SU-DHL-6 (cell line): Measurements from ENCODE around the gene EVI5.

Experiments used
- H2AFZ ChIP-seq: fragments of 200-600 bp; sonication (generic); 2 replicates; pipeline ENCODE4 v1.6.1; 2014; ENCODE audit warnings: low read depth, mild to moderate bottlenecking, moderate library complexity, mixed read lengths, antibody characterized with exemption, low read length; ENCODE audit not compliant: severe bottlenecking
- H3F3A ChIP-seq: fragments of 200-600 bp; shearing (Covaris generic); 2 replicates; pipeline ENCODE4 v1.6.0; 2016; ENCODE audit warnings: antibody characterized with exemption, mild to moderate bottlenecking; ENCODE audit not compliant: insufficient read depth
- H3K27ac ChIP-seq: fragments of 200-600 bp; sonication (generic); 2 replicates; pipeline ENCODE4 v1.5.1; 2016; ENCODE audit warnings: low read depth, mild to moderate bottlenecking, low read length, moderate library complexity, mixed read lengths
- H3K27me3 ChIP-seq: fragments of 200-600 bp; sonication (generic), shearing (Covaris generic); 2 replicates; pipeline ENCODE4 v1.6.0; 2014; ENCODE audit warnings: mild to moderate bottlenecking, low read length
- H3K36me3 ChIP-seq: fragments of 200-600 bp; sonication (generic); 2 replicates; pipeline ENCODE4 v1.6.1; 2014; ENCODE audit warnings: mild to moderate bottlenecking, low read length, mixed read lengths
- H3K4me2 ChIP-seq: fragments of 300-600, 200-600 bp; shearing (Covaris generic), sonication (generic); 2 replicates; pipeline ENCODE4 v1.6.0; 2014; ENCODE audit warnings: low read length, low read depth, mild to moderate bottlenecking; ENCODE audit not compliant: poor library complexity, severe bottlenecking
- H3K4me3 ChIP-seq: fragments of 200-600 bp; sonication (generic); 2 replicates; pipeline ENCODE4 v1.5.1; 2014; ENCODE audit warnings: antibody characterized with exemption, low read length, mild to moderate bottlenecking, mixed read lengths; ENCODE audit not compliant: insufficient read depth, poor library complexity, severe bottlenecking
- H3K79me2 ChIP-seq: fragments of 200-600 bp; sonication (generic); 2 replicates; pipeline ENCODE4 v1.6.1; 2014; ENCODE audit warnings: mild to moderate bottlenecking, low read length, moderate library complexity; ENCODE audit not compliant: insufficient read depth
- H3K9ac ChIP-seq: fragments of 200-600 bp; sonication (generic); 2 replicates; pipeline ENCODE4 v1.7.0; 2014; ENCODE audit warnings: mild to moderate bottlenecking, low read length
- H3K9me2 ChIP-seq: fragments of 200-600 bp; sonication (generic); replicated peaks from 2 replicates; pipeline ENCODE4 v1.6.1; 2014; ENCODE audit warnings: low read length; ENCODE audit not compliant: insufficient read depth
- H3K9me3 ChIP-seq: fragments of 200-600 bp; sonication (generic); 2 replicates; pipeline ENCODE4 v1.6.1; 2014; ENCODE audit warnings: low read length, mixed read lengths; ENCODE audit not compliant: insufficient read depth
- H4K20me1 ChIP-seq: fragments of 200-600 bp; sonication (generic); 2 replicates; pipeline ENCODE4 v1.6.1; 2014; ENCODE audit warnings: low read depth, mild to moderate bottlenecking, antibody characterized with exemption, low read length, moderate library complexity, mixed read lengths
- EZH2phosphoT487 ChIP-seq: fragments of 200-600 bp; sonication (generic), shearing (Covaris generic); conservative IDR thresholded peaks from 2 replicates; pipeline ENCODE4 v1.6.1; 2018; ENCODE audit warnings: mild to moderate bottlenecking, antibody characterized with exemption, low read length, moderate library complexity, mixed read lengths
- TF ChIP-seq, protein P1 (sequence below): fragments of 200-600 bp; sonication (generic); IDR thresholded peaks from one replicate; pipeline ENCODE4 v1.5.1; 2017; ENCODE audit warnings: antibody characterized with exemption, mild to moderate bottlenecking, low read length, moderate library complexity; ENCODE audit not compliant: insufficient read depth, poor library complexity, severe bottlenecking

The EVI5 gene

DNA sequence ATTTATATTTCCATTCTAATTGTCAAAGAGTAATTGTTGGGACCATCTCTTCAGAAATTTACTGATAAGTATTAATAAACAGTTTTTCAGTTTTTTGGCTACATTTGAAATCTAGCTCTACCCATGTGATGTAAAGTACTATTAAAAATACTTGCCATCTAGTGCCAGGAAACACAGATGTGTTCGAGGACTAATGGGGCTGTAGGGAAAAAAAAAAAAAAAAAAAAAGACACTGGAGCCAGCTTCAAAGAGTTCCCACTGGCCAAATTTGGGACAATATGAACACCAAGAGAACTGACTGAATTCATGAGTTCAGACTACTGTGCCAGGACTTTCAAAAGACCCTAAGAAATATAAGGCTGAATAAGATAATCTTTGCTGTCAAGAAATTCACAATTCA lies 233.0 kb downstream of the EVI5 start:
- Histone ChIP-seq H3K79me2 (no peaks in the 10 kb centered on the region), H3K9ac (no peak overlapping the region), H3K27me3 (no peaks in the 10 kb centered on the region), H3K27ac (no peak overlapping the region), H3K9me3 (no peaks in the 10 kb centered on the region), H3K9me2 (no peaks in the 10 kb centered on the region), H2AFZ (no peak overlapping the region), H3K36me3 (no peaks in the 10 kb centered on the region), H3K4me3 (no peak overlapping the region), H3F3A (no peaks in the 10 kb centered on the region), H4K20me1 (no peaks in the 10 kb centered on the region), H3K4me2 (no peak overlapping the region)
- TF ChIP-seq, protein P1, sequence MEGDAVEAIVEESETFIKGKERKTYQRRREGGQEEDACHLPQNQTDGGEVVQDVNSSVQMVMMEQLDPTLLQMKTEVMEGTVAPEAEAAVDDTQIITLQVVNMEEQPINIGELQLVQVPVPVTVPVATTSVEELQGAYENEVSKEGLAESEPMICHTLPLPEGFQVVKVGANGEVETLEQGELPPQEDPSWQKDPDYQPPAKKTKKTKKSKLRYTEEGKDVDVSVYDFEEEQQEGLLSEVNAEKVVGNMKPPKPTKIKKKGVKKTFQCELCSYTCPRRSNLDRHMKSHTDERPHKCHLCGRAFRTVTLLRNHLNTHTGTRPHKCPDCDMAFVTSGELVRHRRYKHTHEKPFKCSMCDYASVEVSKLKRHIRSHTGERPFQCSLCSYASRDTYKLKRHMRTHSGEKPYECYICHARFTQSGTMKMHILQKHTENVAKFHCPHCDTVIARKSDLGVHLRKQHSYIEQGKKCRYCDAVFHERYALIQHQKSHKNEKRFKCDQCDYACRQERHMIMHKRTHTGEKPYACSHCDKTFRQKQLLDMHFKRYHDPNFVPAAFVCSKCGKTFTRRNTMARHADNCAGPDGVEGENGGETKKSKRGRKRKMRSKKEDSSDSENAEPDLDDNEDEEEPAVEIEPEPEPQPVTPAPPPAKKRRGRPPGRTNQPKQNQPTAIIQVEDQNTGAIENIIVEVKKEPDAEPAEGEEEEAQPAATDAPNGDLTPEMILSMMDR, result no peak
- TF ChIP-seq EZH2phosphoT487, result no peak

GRCh38 chr1:92544756-92545165 lies 240.1 kb downstream of the EVI5 start:
- TF ChIP-seq EZH2phosphoT487, result no peak
- TF ChIP-seq, protein P1, result no peak
- Histone ChIP-seq H3K79me2 (no peaks in the 10 kb centered on the region), H3K36me3 (no peaks in the 10 kb centered on the region), H3K27me3 (no peaks in the 10 kb centered on the region), H3K4me2 (no peak overlapping the region), H2AFZ (no peak overlapping the region), H4K20me1 (no peaks in the 10 kb centered on the region), H3K9me3 (no peaks in the 10 kb centered on the region), H3K9me2 (no peaks in the 10 kb centered on the region), H3K4me3 (no peak overlapping the region), H3K9ac (no peak overlapping the region), H3F3A (no peaks in the 10 kb centered on the region), H3K27ac (no peak overlapping the region)

GRCh38 chr1:92543131-92544055 lies 241.5 kb downstream of the EVI5 start:
- H2AFZ ChIP-seq, result no peak overlapping the region
- no peaks in the 10 kb centered on the region for H3K79me2 ChIP-seq
- no peak overlapping the region for H3K27ac ChIP-seq
- no peak overlapping the region for H3K4me2 ChIP-seq
- H3F3A ChIP-seq, result no peaks in the 10 kb centered on the region
- no peaks in the 10 kb centered on the region for H3K36me3 ChIP-seq
- H3K27me3 ChIP-seq, result no peaks in the 10 kb centered on the region
- TF ChIP-seq EZH2phosphoT487, result no peak
- TF ChIP-seq, protein P1, result no peak
- no peaks in the 10 kb centered on the region for H3K9me3 ChIP-seq
- no peak overlapping the region for H3K9ac ChIP-seq
- H3K9me2 ChIP-seq, result no peaks in the 10 kb centered on the region
- no peaks in the 10 kb centered on the region for H4K20me1 ChIP-seq
- no peak overlapping the region for H3K4me3 ChIP-seq
